ENCODE measurements around the gene FILIP1.

Gene FILIP1

DNA sequence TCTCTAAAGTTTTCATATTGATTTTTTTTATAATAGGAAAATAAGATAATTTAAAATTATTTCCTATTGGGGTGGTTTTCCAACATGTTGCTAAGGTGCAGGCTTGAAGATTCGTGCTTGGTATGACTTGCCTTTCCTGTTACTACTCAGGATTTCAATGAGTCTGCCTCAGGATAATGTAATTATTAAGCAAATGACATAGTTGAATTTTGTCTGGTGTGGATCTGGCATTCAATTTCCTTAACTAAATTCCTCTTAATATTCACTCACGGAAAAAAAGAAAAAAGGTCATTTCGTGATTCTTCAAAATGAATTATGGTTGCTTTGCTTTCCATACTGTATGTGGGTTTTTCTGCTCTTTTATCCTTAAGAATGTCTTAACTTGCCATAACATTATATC is 9.3 kb upstream of the FILIP1 start:
- Histone ChIP-seq H3K14ac (ENCODE audit: low read length in 2 of 2) (no peak overlapping the region), H3K9me3 (ENCODE audit: control insufficient read depth, low read length) (no peaks in the 10 kb centered on the region), H3K36me3 (ENCODE audit: control insufficient read depth in 1 of 2, insufficient read depth in 2 of 2, low read depth in 1 of 2, low read length in 2 of 2) (no peaks in the 10 kb centered on the region), H3K79me1 (replicated peaks; ENCODE audit: low read length, poor library complexity, severe bottlenecking) (no peaks in the 10 kb centered on the region), H2BK120ac (ENCODE audit: low read depth, low read length) (no peak overlapping the region), H2AK5ac (ENCODE audit: low read length, severe bottlenecking) (no peak overlapping the region), H3K4me1 (ENCODE audit: control insufficient read depth, insufficient read depth, low read depth, low read length) (peaks cover 2% of the 10 kb centered on the region), H4K8ac (ENCODE audit: low read length) (no peak overlapping the region), H3K4ac (ENCODE audit: low read depth in 1 of 2, low read length in 2 of 2) (no peak overlapping the region), H3K27ac (ENCODE audit: low read length, poor library complexity, severe bottlenecking) (peak overlapping the region; percentile 34), H4K91ac (ENCODE audit: low read length) (no peak overlapping the region), H3K4me3 (ENCODE audit: insufficient read depth in 1 of 2, low read depth in 1 of 2, low read length in 2 of 2) (no peak overlapping the region), H3K9ac (ENCODE audit: low read length) (no peak overlapping the region), H3K27me3 (ENCODE audit: control insufficient read depth in 1 of 2, insufficient read depth in 1 of 2, low read length in 2 of 2) (no peaks in the 10 kb centered on the region), H3K18ac (ENCODE audit: low read depth in 1 of 2, low read length in 2 of 2) (no peak overlapping the region), H3K4me2 (ENCODE audit: low read length, poor library complexity, severe bottlenecking) (no peak overlapping the region), H2BK15ac (ENCODE audit: low read depth, poor library complexity, severe bottlenecking) (no peak overlapping the region), H2BK12ac (ENCODE audit: low read length in 2 of 2) (no peak overlapping the region), H2BK5ac (ENCODE audit: low read depth, low read length, poor library complexity, severe bottlenecking) (no peak overlapping the region), H2AFZ (ENCODE audit: low read depth, low read length) (no peak overlapping the region), H3K23ac (ENCODE audit: low read length in 2 of 2) (no peak overlapping the region)
- WGBS, result 89% methylated on average over 1 of the region's 3 CpGs
- no peak for DNase-seq

DNA sequence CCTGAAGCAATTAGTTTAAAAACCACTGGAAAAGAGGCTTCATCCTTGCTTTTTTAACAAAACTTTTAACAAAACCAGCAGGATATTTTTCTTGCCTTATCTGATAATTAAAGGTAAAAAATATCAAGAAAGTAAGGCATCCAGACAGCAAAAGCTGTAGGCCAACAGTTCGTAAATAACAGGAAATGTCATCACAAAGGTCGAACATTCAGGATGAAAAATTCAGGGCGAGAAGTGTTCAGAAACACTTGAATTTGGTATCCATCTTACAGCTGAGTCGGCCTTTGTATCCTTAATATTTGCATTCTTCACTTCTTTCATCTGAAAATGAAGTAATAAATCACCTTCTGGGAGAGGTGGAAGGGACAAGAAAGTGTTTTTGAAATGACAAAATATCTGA is 8.2 kb upstream of the FILIP1 start:
- Histone ChIP-seq H3K9me3 (ENCODE audit: control insufficient read depth, low read length) (no peaks in the 10 kb centered on the region), H3K4me3 (ENCODE audit: insufficient read depth in 1 of 2, low read depth in 1 of 2, low read length in 2 of 2) (no peak overlapping the region), H4K8ac (ENCODE audit: low read length) (no peak overlapping the region), H2BK120ac (ENCODE audit: low read depth, low read length) (no peak overlapping the region), H3K27me3 (ENCODE audit: control insufficient read depth in 1 of 2, insufficient read depth in 1 of 2, low read length in 2 of 2) (no peaks in the 10 kb centered on the region), H3K36me3 (ENCODE audit: control insufficient read depth in 1 of 2, insufficient read depth in 2 of 2, low read depth in 1 of 2, low read length in 2 of 2) (no peaks in the 10 kb centered on the region), H3K4me2 (ENCODE audit: low read length, poor library complexity, severe bottlenecking) (no peak overlapping the region), H2AK5ac (ENCODE audit: low read length, severe bottlenecking) (no peak overlapping the region), H3K14ac (ENCODE audit: low read length in 2 of 2) (no peak overlapping the region), H3K79me1 (replicated peaks; ENCODE audit: low read length, poor library complexity, severe bottlenecking) (no peaks in the 10 kb centered on the region), H3K18ac (ENCODE audit: low read depth in 1 of 2, low read length in 2 of 2) (no peak overlapping the region), H2BK15ac (ENCODE audit: low read depth, poor library complexity, severe bottlenecking) (no peak overlapping the region), H3K23ac (ENCODE audit: low read length in 2 of 2) (no peak overlapping the region), H3K27ac (ENCODE audit: low read length, poor library complexity, severe bottlenecking) (no peak overlapping the region), H2BK5ac (ENCODE audit: low read depth, low read length, poor library complexity, severe bottlenecking) (no peak overlapping the region), H3K9ac (ENCODE audit: low read length) (no peak overlapping the region), H4K91ac (ENCODE audit: low read length) (no peak overlapping the region), H2BK12ac (ENCODE audit: low read length in 2 of 2) (no peak overlapping the region), H3K4ac (ENCODE audit: low read depth in 1 of 2, low read length in 2 of 2) (no peak overlapping the region), H3K4me1 (ENCODE audit: control insufficient read depth, insufficient read depth, low read depth, low read length) (peaks cover 2% of the 10 kb centered on the region), H2AFZ (ENCODE audit: low read depth, low read length) (no peak overlapping the region)
- WGBS, result 81% methylated on average over 2 of the region's 4 CpGs
- DNase-seq, result no peak

DNA sequence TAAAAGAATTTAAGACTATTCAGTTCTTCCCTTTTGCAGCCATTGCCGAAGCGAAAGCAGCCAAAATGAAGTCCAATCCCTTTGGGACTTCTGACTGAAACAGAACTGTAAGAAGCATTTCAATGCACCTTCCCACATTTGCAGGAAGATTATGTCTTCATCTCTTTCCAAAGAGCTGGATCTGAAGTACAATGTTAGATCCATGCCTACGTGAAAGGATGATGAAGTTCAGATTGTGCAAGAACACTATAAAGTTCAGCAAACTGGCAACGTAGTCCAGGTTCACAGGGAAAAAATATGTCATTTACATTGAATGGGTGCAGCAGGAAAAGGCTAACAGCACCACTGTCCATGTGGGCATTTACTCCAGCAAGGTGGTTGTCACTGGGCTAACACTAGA is 6.0 kb upstream of the FILIP1 start:
- H3K18ac ChIP-seq (ENCODE audit: low read depth in 1 of 2, low read length in 2 of 2), result peak overlapping the region in 1 of 2 experiments; percentile 56
- H2BK12ac ChIP-seq (ENCODE audit: low read length in 2 of 2), result no peak overlapping the region
- H4K8ac ChIP-seq (ENCODE audit: low read length), result no peak overlapping the region
- H3K4ac ChIP-seq (ENCODE audit: low read depth in 1 of 2, low read length in 2 of 2), result no peak overlapping the region
- H2BK120ac ChIP-seq (ENCODE audit: low read depth, low read length), result no peak overlapping the region
- no peak overlapping the region for H2BK5ac ChIP-seq (ENCODE audit: low read depth, low read length, poor library complexity, severe bottlenecking)
- H3K79me1 ChIP-seq (replicated peaks; ENCODE audit: low read length, poor library complexity, severe bottlenecking), result no peaks in the 10 kb centered on the region
- no peaks in the 10 kb centered on the region for H3K27me3 ChIP-seq (ENCODE audit: control insufficient read depth in 1 of 2, insufficient read depth in 1 of 2, low read length in 2 of 2)
- no peak overlapping the region for H2BK15ac ChIP-seq (ENCODE audit: low read depth, poor library complexity, severe bottlenecking)
- H3K14ac ChIP-seq (ENCODE audit: low read length in 2 of 2), result no peak overlapping the region
- H3K27ac ChIP-seq (ENCODE audit: low read length, poor library complexity, severe bottlenecking), result no peak overlapping the region
- WGBS, result 84% methylated on average over 4 of the region's 4 CpGs
- no peak overlapping the region for H3K23ac ChIP-seq (ENCODE audit: low read length in 2 of 2)
- H3K9me3 ChIP-seq (ENCODE audit: control insufficient read depth, low read length), result no peaks in the 10 kb centered on the region
- H3K36me3 ChIP-seq (ENCODE audit: control insufficient read depth in 1 of 2, insufficient read depth in 2 of 2, low read depth in 1 of 2, low read length in 2 of 2), result no peaks in the 10 kb centered on the region
- no peak for DNase-seq
- no peak overlapping the region for H3K9ac ChIP-seq (ENCODE audit: low read length)
- H2AFZ ChIP-seq (ENCODE audit: low read depth, low read length), result no peak overlapping the region
- H4K91ac ChIP-seq (ENCODE audit: low read length), result no peak overlapping the region
- no peak overlapping the region for H3K4me3 ChIP-seq (ENCODE audit: insufficient read depth in 1 of 2, low read depth in 1 of 2, low read length in 2 of 2)
- peaks cover 4% of the 10 kb centered on the region for H3K4me1 ChIP-seq (ENCODE audit: control insufficient read depth, insufficient read depth, low read depth, low read length)
- no peak overlapping the region for H3K4me2 ChIP-seq (ENCODE audit: low read length, poor library complexity, severe bottlenecking)
- no peak overlapping the region for H2AK5ac ChIP-seq (ENCODE audit: low read length, severe bottlenecking)

DNA sequence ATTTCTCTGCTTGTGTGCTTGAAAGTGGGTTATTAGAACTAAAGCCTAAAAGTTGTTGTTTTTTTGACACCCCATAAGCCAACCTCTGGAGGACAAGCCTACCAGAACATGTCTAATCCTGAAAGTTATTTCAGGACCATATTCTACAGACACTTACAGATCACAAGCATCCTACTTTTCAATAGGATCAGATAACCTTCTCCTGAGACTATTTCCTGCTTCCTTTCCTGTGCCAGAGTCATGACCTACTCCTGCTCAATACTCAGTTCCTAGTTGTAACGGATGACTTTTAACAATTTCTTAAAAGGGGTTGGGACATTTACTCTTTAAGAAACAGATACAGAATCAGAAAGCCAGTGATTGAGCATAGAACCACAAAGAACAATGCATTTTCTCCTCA is 5.3 kb upstream of the FILIP1 start:
- H3K27ac ChIP-seq (ENCODE audit: low read length, poor library complexity, severe bottlenecking), result no peak overlapping the region
- no peak overlapping the region for H3K4me2 ChIP-seq (ENCODE audit: low read length, poor library complexity, severe bottlenecking)
- peaks cover 4% of the 10 kb centered on the region for H3K4me1 ChIP-seq (ENCODE audit: control insufficient read depth, insufficient read depth, low read depth, low read length)
- no peak overlapping the region for H2BK12ac ChIP-seq (ENCODE audit: low read length in 2 of 2)
- no peak overlapping the region for H3K4ac ChIP-seq (ENCODE audit: low read depth in 1 of 2, low read length in 2 of 2)
- no peak overlapping the region for H3K9ac ChIP-seq (ENCODE audit: low read length)
- no peak overlapping the region for H2BK5ac ChIP-seq (ENCODE audit: low read depth, low read length, poor library complexity, severe bottlenecking)
- no peak overlapping the region for H2AFZ ChIP-seq (ENCODE audit: low read depth, low read length)
- no peak overlapping the region for H2AK5ac ChIP-seq (ENCODE audit: low read length, severe bottlenecking)
- H3K14ac ChIP-seq (ENCODE audit: low read length in 2 of 2), result no peak overlapping the region
- no peak overlapping the region for H3K23ac ChIP-seq (ENCODE audit: low read length in 2 of 2)
- no peaks in the 10 kb centered on the region for H3K36me3 ChIP-seq (ENCODE audit: control insufficient read depth in 1 of 2, insufficient read depth in 2 of 2, low read depth in 1 of 2, low read length in 2 of 2)
- H2BK120ac ChIP-seq (ENCODE audit: low read depth, low read length), result no peak overlapping the region
- no peaks in the 10 kb centered on the region for H3K79me1 ChIP-seq (replicated peaks; ENCODE audit: low read length, poor library complexity, severe bottlenecking)
- no peak overlapping the region for H4K8ac ChIP-seq (ENCODE audit: low read length)
- no peak overlapping the region for H3K4me3 ChIP-seq (ENCODE audit: insufficient read depth in 1 of 2, low read depth in 1 of 2, low read length in 2 of 2)
- WGBS, result no CpG with 5 or more reads among the region's 1 CpG
- H2BK15ac ChIP-seq (ENCODE audit: low read depth, poor library complexity, severe bottlenecking), result no peak overlapping the region
- no peak for DNase-seq
- peak overlapping the region in 1 of 2 experiments; percentile 70 for H3K18ac ChIP-seq (ENCODE audit: low read depth in 1 of 2, low read length in 2 of 2)
- H3K9me3 ChIP-seq (ENCODE audit: control insufficient read depth, low read length), result no peaks in the 10 kb centered on the region
- no peaks in the 10 kb centered on the region for H3K27me3 ChIP-seq (ENCODE audit: control insufficient read depth in 1 of 2, insufficient read depth in 1 of 2, low read length in 2 of 2)
- H4K91ac ChIP-seq (ENCODE audit: low read length), result no peak overlapping the region

All from mesenchymal stem cell (in vitro differentiated cells and primary cell).